Measurements from ENCODE around the gene IGSF9B. TPM values are rescaled to one million over a fixed set of nuclear protein-coding genes. Genes with fewer than 3 reads are reported as not detected.

IGSF9B gene
- total and polyA plus RNA-seq, 2 experiments from 2014 or later: 1.7 to 5.9 TPM

GRCh38 chr11:133904818-133905515 lies 51.8 kb downstream of the IGSF9B start:
- H3K4me3 ChIP-seq: no peak overlapping the region
- H3K4me1 ChIP-seq (ENCODE audit: low read depth): no peaks in the 10 kb centered on the region
- H3K27me3 ChIP-seq: no peaks in the 10 kb centered on the region
- H3K36me3 ChIP-seq: no peaks in the 10 kb centered on the region
- no peak for TF ChIP-seq CTCF (IDR thresholded peaks at IDR 0.05; ENCODE audit: low read depth, low read length)
- no peaks in the 10 kb centered on the region for H3K9me3 ChIP-seq (ENCODE audit: low read depth)
- H3K27ac ChIP-seq: no peak overlapping the region
- no peak for DNase-seq (ENCODE audit: low read depth in 1 of 2, low spot score in 1 of 2)

GRCh38 chr11:133903875-133904817 lies 52.6 kb downstream of the IGSF9B start:
- H3K9me3 ChIP-seq (ENCODE audit: low read depth): no peaks in the 10 kb centered on the region
- TF ChIP-seq CTCF (IDR thresholded peaks at IDR 0.05; ENCODE audit: low read depth, low read length): no peak
- no peak for DNase-seq (ENCODE audit: low read depth in 1 of 2, low spot score in 1 of 2)
- H3K4me1 ChIP-seq (ENCODE audit: low read depth): no peaks in the 10 kb centered on the region
- no peak overlapping the region for H3K27ac ChIP-seq
- H3K27me3 ChIP-seq: no peaks in the 10 kb centered on the region
- no peaks in the 10 kb centered on the region for H3K36me3 ChIP-seq
- H3K4me3 ChIP-seq: no peak overlapping the region

GRCh38 chr11:133903056-133903455 lies 53.7 kb downstream of the IGSF9B start:
- DNase-seq (ENCODE audit: low read depth in 1 of 2, low spot score in 1 of 2): no peak
- no peak overlapping the region for H3K4me3 ChIP-seq
- no peaks in the 10 kb centered on the region for H3K27me3 ChIP-seq
- H3K36me3 ChIP-seq: no peaks in the 10 kb centered on the region
- H3K27ac ChIP-seq: no peak overlapping the region
- no peaks in the 10 kb centered on the region for H3K9me3 ChIP-seq (ENCODE audit: low read depth)
- H3K4me1 ChIP-seq (ENCODE audit: low read depth): no peaks in the 10 kb centered on the region
- TF ChIP-seq CTCF (IDR thresholded peaks at IDR 0.05; ENCODE audit: low read depth, low read length): no peak

- no peaks in the 10 kb centered on the region for H3K27me3 ChIP-seq
- no peak for DNase-seq (ENCODE audit: low read depth in 1 of 2, low spot score in 1 of 2)
- no peaks in the 10 kb centered on the region for H3K4me1 ChIP-seq (ENCODE audit: low read depth)
- H3K4me3 ChIP-seq: no peak overlapping the region
- H3K9me3 ChIP-seq (ENCODE audit: low read depth): no peaks in the 10 kb centered on the region
- H3K36me3 ChIP-seq: no peaks in the 10 kb centered on the region
- H3K27ac ChIP-seq: no peak overlapping the region
- TF ChIP-seq CTCF (IDR thresholded peaks at IDR 0.05; ENCODE audit: low read depth, low read length): no peak
Measured at GRCh38 chr11:133902506-133902905, 54.3 kb downstream of the IGSF9B start.

- H3K4me3 ChIP-seq: no peak overlapping the region
Measured at GRCh38 chr11:133901999-133902398, 54.8 kb downstream of the IGSF9B start.

More at GRCh38 chr11:133901999-133902398, 54.8 kb downstream of the IGSF9B start:
- no peak for TF ChIP-seq CTCF (IDR thresholded peaks at IDR 0.05; ENCODE audit: low read depth, low read length)
- no peak for DNase-seq (ENCODE audit: low read depth in 1 of 2, low spot score in 1 of 2)
- Histone ChIP-seq H3K27me3 (no peaks in the 10 kb centered on the region), H3K36me3 (no peaks in the 10 kb centered on the region), H3K27ac (no peak overlapping the region), H3K9me3 (ENCODE audit: low read depth) (no peaks in the 10 kb centered on the region), H3K4me1 (ENCODE audit: low read depth) (no peaks in the 10 kb centered on the region)

All from cardiac muscle cell (in vitro differentiated cells and primary cell).